Calu3 (cell line): Measurements from ENCODE around the gene LIN7A. TPM values are rescaled to one million over a fixed set of nuclear protein-coding genes. Genes with fewer than 3 reads are reported as not detected.
A peak's percentile ranks its signal among the peaks of the same experiment; 100 is the strongest.

Experiments used
- BruUV-seq: library from RNA; stranded (reverse); fragments of 400-500 nt; replicated peaks from 2 replicates; lab custom pipeline; 2021; lab: Mats Ljungman, UMichigan
- CTCF ChIA-PET: fragments of 300-600 bp; sonication (Branson Sonifier 250); formaldehyde crosslinking; loops from one replicate; lab custom pipeline; 2022; ENCODE audit warnings: antibody characterized with exemption; lab: Charles Lee
- DNase-seq: peaks from one replicate; pipeline ENCODE4 v3.0.0; 2022
- H3K27ac Mint-ChIP-seq: one replicate; pipeline ENCODE4 v1.8.0; 2022; ENCODE audit warnings: mixed read lengths; ENCODE audit not compliant: unreplicated experiment
- H3K27me3 Mint-ChIP-seq: one replicate; pipeline ENCODE4 v1.8.0; 2022; ENCODE audit warnings: mixed read lengths; ENCODE audit not compliant: unreplicated experiment
- H3K36me3 Mint-ChIP-seq: one replicate; pipeline ENCODE4 v1.8.0; 2022; ENCODE audit warnings: mild to moderate bottlenecking, moderate library complexity, mixed read lengths; ENCODE audit not compliant: insufficient read depth, unreplicated experiment
- H3K4me1 Mint-ChIP-seq: one replicate; pipeline ENCODE4 v1.8.0; 2022; ENCODE audit warnings: mild to moderate bottlenecking, low read depth, mixed read lengths; ENCODE audit not compliant: unreplicated experiment
- H3K4me3 Mint-ChIP-seq: one replicate; pipeline ENCODE4 v1.8.0; 2022; ENCODE audit warnings: mild to moderate bottlenecking, low read depth, moderate library complexity, mixed read lengths; ENCODE audit not compliant: unreplicated experiment
- H3K9me3 Mint-ChIP-seq: one replicate; pipeline ENCODE4 v1.8.0; 2022; ENCODE audit warnings: low read depth, mixed read lengths; ENCODE audit not compliant: unreplicated experiment
- intact Hi-C: fragments of 100-400 bp; cut with micrococcal nuclease; formaldehyde crosslinking; loops from one replicate; pipeline ENCODE4 v1.10.0; 2022; ENCODE audit not compliant: unreplicated experiment
- total RNA-seq: library from RNA; stranded (reverse); gene quantifications from 2 replicates; pipeline ENCODE4 v1.2.3, GENCODE V29; 2022
- TF ChIP-seq, protein P1 (sequence below): fragments of 200-600 bp; IDR thresholded peaks from one replicate; pipeline ENCODE4 v1.8.0; 2022; ENCODE audit warnings: antibody characterized with exemption; ENCODE audit not compliant: unreplicated experiment

The LIN7A gene
- total RNA-seq, 1 experiment from 2014 or later: 0.73 TPM

DNA sequence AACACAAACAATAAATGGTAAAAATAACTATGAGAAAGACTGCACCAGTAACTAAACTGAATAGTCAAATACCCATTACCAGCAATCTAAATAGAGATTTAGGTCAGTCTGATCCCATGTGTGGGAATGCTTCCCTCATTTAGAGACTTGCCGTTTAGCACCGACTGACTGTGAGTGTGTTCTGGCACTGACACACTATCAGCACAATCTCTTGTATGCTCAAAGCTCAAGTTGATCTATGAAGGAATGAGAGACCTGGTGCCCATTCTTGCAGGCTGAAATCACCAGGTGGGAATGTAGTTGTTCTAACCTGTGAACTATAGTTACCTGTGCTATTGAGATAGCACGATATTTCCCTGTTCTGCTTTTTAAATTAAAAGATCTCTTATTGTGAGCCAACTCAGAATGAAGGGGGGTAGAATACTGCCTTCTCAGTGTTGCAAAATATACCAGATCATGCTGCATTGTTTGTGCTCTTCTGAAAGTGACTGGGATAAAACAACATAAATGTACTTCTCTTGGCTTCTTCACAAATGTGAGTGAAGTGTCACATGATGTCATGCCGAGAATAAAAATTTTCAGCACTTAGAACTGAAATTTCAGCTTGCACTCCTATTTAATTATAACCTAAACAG lies 99.6 kb downstream of the LIN7A start:
- intact Hi-C loops: loop anchor here (5.0 kb wide), 1 partner anchor 289 kb away; no protein-coding TSS in a partner anchor
- Mint-ChIP-seq H3K36me3 (no peaks in the 10 kb centered on the region), H3K9me3 (peaks cover 3% of the 10 kb centered on the region), H3K27ac (no peak overlapping the region), H3K4me1 (no peaks in the 10 kb centered on the region), H3K4me3 (no peak overlapping the region), H3K27me3 (no peaks in the 10 kb centered on the region)
- TF ChIP-seq, protein P1, sequence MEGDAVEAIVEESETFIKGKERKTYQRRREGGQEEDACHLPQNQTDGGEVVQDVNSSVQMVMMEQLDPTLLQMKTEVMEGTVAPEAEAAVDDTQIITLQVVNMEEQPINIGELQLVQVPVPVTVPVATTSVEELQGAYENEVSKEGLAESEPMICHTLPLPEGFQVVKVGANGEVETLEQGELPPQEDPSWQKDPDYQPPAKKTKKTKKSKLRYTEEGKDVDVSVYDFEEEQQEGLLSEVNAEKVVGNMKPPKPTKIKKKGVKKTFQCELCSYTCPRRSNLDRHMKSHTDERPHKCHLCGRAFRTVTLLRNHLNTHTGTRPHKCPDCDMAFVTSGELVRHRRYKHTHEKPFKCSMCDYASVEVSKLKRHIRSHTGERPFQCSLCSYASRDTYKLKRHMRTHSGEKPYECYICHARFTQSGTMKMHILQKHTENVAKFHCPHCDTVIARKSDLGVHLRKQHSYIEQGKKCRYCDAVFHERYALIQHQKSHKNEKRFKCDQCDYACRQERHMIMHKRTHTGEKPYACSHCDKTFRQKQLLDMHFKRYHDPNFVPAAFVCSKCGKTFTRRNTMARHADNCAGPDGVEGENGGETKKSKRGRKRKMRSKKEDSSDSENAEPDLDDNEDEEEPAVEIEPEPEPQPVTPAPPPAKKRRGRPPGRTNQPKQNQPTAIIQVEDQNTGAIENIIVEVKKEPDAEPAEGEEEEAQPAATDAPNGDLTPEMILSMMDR: no peak
- no peak for DNase-seq
- BruUV-seq: no TSS peak
- CTCF ChIA-PET: interaction anchor here (1.0 to 1.6 kb wide), 7 partner anchors 14 to 422 kb away, joined by 3 to 11 read pairs (median 4); no protein-coding TSS in a partner anchor

DNA sequence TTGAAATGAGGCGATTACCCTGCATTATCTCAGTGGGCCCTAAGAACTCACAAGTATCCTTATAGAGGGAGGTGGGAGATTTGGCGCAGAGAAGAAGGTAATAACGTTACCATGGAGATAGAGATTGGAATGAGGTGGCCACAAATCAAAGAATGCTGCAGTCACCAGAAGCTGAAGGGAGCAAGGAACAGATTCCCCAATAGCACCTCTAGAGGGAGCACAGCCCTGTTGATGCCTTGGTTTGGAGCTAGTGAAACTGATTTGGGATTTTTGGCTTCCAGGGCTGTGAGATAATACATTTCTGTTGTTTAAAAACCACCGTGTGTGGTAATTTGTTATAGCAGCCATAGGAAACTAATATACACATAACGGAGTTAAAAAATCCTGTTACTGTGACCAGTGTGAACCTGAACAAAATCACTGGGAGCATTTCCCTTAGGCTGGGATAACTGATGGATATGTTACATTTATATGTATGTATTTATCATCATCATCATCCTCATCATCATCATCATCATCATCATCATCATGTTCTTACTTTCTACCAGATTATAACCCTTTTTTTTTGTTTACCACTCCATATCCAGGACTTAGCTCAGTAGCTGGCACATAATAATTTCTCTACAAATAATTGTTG lies 100.3 kb downstream of the LIN7A start:
- intact Hi-C loops: loop anchor here (1.0 to 5.0 kb wide), 3 partner anchors 109 to 421 kb away; no protein-coding TSS in a partner anchor
- DNase-seq: peak; percentile 45
- TF ChIP-seq, protein P1: peak; percentile 64
- BruUV-seq: no TSS peak
- Mint-ChIP-seq H3K36me3 (no peaks in the 10 kb centered on the region), H3K27ac (no peak overlapping the region), H3K27me3 (no peaks in the 10 kb centered on the region), H3K4me3 (no peak overlapping the region), H3K4me1 (no peaks in the 10 kb centered on the region), H3K9me3 (peaks cover 3% of the 10 kb centered on the region)
- CTCF ChIA-PET: interaction anchor here (1.0 to 1.6 kb wide), 7 partner anchors 15 to 423 kb away, joined by 3 to 11 read pairs (median 4); no protein-coding TSS in a partner anchor

DNA sequence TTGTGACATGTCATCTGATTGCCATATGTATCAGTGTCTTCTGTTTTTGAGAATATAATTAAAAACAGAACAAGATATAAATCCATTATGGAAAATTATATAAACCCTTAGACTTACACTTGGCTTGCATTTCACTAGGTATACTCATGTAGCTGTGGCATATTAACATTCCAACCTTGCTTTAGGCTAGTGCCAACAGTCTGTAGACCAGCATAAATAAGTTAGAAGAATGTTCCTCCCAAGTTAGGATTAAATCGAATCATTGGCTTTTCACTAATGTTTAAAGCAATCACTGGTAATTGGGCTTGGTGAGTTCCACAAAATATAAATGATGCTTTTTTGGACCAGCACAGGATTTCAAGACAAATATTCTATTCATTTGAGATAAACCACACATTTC lies 103.0 kb downstream of the LIN7A start:
- CTCF ChIA-PET: no interaction called here
- no peaks in the 10 kb centered on the region for H3K36me3 Mint-ChIP-seq
- no peak overlapping the region for H3K4me3 Mint-ChIP-seq
- H3K4me1 Mint-ChIP-seq: no peaks in the 10 kb centered on the region
- TF ChIP-seq, protein P1: no peak
- no peak overlapping the region for H3K27ac Mint-ChIP-seq
- H3K27me3 Mint-ChIP-seq: no peaks in the 10 kb centered on the region
- DNase-seq: no peak
- peaks cover 3% of the 10 kb centered on the region for H3K9me3 Mint-ChIP-seq
- intact Hi-C loops: loop anchor here (5.0 kb wide), 1 partner anchor 293 kb away; no protein-coding TSS in a partner anchor
- BruUV-seq: no TSS peak

DNA sequence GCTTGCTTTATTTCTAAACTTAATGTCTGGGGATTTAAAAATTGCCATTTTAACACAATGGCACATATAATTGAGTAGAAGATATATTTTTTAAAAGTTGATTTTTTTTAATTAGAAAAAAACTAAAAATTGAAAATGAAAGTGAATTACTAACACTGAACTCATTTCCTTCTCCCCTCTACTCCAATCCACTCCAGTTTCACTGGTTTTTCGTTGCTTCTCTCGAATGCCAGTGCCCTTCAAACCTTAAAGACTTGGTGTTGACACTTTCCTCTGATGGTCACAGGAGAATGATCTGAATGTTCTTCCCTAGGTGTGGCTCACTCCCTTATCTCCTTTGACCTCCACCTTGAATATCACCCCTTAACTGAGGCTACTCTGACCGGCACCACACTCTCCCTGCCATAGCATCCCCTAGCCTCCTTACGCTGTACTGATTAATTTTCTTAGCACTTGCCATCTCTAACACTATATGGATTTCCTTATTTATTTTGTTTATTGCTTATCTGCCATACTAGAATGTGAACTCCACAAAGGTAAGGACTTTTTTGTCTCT lies 107.1 kb downstream of the LIN7A start:
- Mint-ChIP-seq H3K36me3 (no peaks in the 10 kb centered on the region), H3K4me1 (no peaks in the 10 kb centered on the region), H3K27ac (no peak overlapping the region), H3K4me3 (no peak overlapping the region), H3K9me3 (peaks cover 3% of the 10 kb centered on the region), H3K27me3 (no peaks in the 10 kb centered on the region)
- CTCF ChIA-PET: no interaction called here
- no peak for DNase-seq
- intact Hi-C loops: no loop called here
- BruUV-seq: no TSS peak
- TF ChIP-seq, protein P1: no peak
